ENCODE data around the gene JAZF1.
"Not testable (repeated sequence)": the region's sequence is repeated elsewhere in the genome, so short reads cannot be mapped to it uniquely, and the experiment has no call there.

Gene JAZF1

DNA sequence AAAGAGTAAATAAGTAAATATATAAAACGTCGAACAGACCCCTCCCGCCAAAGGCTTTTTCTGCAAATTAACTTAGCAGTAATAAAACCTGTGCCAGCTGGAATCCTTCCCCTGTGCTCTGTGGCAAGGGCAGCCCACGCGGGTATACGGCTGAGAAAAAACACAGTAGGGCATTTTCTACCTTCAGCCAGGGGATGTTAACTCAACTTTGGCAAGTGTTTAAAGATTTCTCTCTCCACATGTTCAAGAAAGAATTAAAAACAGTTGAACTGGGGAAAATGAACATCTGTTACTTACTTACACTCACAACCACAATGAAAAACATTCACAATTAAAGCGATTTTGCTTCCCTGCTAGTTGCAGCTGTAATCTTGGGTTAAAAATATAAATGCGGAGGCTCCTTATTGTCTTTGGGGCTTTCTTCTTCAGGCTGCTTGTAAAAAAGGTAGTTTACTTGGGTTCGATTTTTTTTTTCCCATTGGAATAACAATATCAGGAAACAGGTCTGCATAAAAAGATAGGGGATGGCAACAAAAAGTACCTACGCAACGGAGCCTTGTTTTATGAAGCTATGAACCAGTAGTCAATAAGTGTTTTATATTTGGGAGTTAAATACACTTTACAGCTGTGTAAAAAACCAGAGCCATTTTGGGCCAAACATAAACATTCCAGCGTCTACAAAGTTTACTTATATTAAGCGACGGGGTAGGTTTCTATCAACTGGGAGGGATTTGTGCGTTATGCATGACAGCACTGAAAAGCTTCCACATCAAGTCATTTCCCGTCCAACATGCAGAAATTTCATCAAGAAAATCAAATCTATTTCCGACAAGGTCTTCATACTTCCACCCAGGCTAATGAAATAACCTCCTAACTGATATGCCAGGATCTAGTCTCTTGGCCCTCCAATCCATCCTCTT is 308.0 kb downstream of the JAZF1 start:
- ATAC-seq = no peak
- no peak for DNase-seq

DNA sequence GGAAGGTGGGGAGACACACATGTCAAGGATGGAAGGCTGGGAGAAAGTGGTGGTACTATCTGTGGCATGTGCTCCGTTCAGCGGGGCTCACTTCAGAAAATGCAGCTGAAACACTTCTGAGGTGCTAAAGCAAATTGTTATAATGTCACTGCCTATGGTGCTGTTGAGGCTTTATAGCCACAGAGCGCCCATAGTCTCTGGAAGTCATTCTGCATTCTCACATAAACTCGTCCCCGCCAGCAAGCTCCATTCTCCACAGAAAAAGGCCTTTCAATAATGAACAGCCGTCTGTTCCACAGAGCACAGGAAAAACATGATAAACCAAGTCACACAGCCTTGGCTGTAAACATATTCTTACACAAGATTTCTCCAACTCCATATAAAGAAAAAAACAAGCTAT is 308.7 kb downstream of the JAZF1 start:
- no peak for DNase-seq
- no peak for ATAC-seq

GRCh38 chr7:27871086-27871485 is 309.5 kb downstream of the JAZF1 start:
- DNase-seq (no peak), ATAC-seq (no peak)

GRCh38 chr7:27870595-27870994 is 310.0 kb downstream of the JAZF1 start:
- no peak for ATAC-seq
- no peak for DNase-seq

GRCh38 chr7:27869056-27869455 is 311.5 kb downstream of the JAZF1 start:
- ATAC-seq = no peak
- DNase-seq = no peak

DNA sequence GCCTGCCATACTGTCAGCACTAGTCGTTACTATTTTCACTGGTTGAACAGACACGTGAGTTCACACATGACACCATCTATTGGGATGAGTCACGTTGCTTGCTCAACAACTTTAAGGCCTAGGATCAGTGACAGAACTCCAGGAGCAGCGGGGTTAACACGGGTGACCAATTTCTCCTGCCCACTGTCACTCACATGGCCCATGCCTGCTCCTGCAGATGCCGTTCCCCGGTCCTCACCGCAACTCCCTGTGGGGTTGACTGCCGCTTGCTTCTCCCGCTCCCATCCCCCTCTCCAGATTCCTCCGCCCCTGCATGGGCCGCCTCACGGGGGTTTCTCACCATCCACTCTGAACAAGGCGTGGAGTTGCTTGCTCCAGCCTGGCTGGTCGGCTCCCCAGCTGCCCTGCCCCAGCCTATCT is 312.5 kb downstream of the JAZF1 start:
- no peak for DNase-seq

GRCh38 chr7:27866828-27867672 is 313.5 kb downstream of the JAZF1 start:
- ATAC-seq (no peak), DNase-seq (no peak)

More for the DNA sequence above, 312.5 kb downstream of the JAZF1 start:
- ATAC-seq = no peak

DNA sequence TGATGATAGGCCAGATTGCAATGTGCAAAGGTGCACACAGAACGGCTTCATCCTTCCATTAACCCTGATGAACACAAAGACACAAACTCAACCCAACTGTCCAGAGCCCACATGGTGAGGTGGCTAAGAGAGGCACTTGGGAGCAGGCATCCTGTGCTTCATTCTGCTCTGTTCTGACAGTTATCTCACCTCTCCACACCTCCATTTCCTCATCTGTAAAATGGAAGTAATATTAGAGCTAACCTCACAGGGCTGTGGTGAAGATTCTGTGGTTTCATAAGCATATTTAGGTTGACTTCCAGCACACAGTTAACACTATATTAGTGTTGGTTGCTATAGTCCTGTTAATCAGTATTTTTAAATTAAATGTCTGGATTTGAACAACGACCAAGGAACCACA is 314.3 kb downstream of the JAZF1 start:
- no peak for DNase-seq
- no peak for ATAC-seq

DNA sequence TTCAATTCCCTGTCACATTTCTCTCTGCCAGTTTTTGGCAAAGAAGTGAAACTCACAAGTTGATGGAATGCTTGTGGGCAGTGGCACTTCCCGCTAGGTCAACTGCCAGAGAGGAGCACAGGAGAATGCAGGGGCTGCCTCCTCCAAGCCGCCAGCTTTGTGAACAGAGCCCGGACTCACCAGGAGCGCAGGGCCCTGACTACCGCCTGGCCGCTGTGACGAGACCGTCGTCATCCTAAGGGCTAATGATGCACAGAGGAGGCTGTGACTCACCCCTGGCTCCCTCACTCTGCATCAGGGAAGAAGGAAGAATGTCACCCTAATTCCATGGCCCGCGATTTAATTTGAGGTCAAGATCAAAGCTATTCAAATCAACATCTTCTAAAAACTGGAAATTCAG is 316.7 kb downstream of the JAZF1 start:
- ATAC-seq (no peak), DNase-seq (no peak)

GRCh38 chr7:27861747-27862146 is 318.8 kb downstream of the JAZF1 start:
- DNase-seq = no peak
- ATAC-seq = no peak

DNA sequence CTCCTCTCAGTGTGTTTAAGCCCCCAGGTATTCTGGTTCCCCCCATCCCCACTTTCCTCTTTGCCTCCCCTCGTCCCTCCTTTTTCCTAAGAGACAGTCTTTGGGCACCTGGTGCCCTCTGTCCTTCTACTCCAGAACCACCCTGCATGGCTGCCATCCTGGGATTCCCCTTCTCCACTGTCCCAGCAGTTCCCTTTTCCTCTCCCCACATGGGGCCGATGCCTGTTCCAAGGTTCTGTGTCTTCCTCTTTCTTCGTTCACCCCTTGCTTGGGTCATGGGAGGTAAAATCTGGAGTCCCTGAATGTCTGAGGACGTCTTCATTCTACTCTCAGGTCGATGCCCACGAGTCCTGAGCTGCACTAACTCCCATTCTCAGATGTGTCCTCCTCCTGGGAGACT is 319.8 kb downstream of the JAZF1 start:
- ATAC-seq (no peak), DNase-seq (no peak)

DNA sequence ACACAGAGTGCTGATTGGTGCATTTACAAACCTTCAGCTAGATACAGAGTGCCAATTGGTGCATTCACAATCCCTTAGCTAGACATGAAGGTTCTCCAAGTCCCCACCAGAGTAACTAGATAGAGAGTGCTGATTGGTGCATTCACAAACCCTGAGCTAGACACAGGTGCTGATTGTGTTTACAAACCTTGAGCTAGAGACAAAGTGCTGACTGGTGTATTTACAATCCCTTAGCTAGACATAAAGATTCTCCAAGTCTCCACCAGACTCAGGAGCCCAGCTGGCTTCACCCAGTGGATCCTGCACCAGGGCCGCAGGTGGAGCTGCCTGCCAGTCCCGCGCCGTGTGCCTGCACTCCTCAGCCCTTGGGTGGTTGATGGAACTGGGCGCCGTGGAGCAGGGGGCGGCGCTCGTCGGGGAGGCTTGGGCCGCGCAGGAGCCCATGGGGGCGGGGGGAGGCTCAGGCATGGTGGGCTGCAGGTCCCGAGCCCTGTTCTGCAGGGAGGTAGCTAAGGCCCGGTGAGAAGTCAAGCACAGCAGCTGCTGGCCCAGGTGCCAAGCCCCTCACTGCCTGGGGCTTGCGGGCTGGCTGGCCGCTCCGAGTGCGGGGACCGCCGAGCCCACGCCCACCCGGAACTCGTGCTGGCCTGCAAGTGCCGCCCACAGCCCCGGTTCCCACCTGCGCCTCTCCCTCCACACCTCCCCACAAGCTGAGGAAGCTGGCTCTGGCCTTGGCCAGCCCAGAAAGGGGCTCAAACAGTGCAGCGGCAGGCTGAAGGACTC is 323.7 kb downstream of the JAZF1 start:
- not testable (repeated sequence) for ATAC-seq, DNase-seq

GRCh38 chr7:27850531-27850930 is 330.1 kb downstream of the JAZF1 start:
- no peak for ATAC-seq
- no peak for DNase-seq

DNA sequence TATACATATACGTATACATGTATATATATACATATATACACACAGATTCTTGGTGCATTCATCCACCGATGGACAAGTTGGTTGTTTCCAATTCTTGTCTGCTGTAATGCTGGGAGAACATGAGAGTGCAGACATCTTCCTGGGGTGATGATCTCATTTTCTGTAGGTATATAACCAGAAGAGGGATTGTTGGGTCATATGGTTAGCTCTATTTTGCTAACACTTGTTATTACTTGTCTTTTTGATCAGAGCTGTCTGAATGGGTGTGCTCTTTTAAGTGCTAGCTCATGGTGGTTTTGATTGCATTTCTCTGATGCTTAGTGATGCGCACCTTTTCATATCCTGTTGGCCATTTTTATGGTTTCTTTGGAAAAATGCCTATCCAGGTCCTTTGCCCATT is 334.2 kb downstream of the JAZF1 start:
- DNase-seq (no peak), ATAC-seq (no peak)

DNA sequence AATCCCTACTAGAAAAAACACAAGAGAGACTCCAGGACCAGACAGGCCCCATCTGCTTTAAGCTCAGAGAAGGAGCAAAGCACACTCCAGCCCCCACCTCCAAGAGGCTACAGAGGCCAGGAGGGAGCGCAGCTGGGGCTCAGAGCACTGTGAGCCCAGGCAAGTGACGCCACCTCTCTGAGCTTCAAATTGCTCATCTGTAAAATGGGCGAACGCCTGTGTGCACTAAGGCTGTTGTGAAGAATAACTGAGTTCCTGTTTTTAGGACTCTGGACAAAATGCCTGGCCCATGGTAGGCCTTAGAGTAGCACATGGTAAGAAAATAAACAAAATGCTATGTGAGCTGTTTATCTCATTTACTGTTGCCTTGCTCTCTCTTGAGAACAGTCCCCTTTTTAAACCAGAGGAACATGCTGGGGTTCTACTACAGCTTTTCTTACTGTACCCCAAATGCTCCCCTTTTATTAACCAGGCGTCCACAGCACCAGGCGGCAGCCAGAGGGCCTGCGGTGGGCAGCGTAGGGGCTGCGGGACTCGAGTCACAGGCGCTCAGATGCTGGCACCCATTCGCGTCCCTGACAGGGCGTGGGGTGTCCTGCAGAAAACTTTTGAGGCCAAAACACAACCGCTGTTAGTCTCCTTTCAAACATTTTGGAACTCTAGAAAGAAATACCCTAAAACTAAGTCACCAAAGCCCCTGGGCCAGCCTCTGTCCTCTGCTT is 336.9 kb downstream of the JAZF1 start:
- no peak for ATAC-seq

DNA sequence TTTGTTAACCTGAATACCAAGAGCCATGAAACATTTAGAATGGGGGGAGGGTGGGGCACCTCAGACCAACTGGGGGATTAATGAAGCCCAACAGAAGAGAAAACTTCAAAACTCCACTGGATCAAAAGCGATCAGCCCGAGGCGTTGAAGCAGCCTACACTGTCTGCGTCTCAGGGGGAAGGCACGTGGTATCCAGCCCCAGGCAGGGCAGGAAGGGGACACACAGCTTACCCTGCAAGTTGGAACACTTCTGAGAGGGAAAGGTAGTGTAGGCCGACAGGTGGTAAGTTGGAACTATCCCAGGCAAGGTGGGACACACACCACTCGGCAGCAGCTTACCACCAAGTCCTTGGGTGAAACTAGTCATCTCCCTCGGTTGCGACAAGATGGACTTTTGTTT is 337.7 kb downstream of the JAZF1 start:
- DNase-seq (no peak), ATAC-seq (no peak)

More for the DNA sequence above, 336.9 kb downstream of the JAZF1 start:
- no peak for DNase-seq

DNA sequence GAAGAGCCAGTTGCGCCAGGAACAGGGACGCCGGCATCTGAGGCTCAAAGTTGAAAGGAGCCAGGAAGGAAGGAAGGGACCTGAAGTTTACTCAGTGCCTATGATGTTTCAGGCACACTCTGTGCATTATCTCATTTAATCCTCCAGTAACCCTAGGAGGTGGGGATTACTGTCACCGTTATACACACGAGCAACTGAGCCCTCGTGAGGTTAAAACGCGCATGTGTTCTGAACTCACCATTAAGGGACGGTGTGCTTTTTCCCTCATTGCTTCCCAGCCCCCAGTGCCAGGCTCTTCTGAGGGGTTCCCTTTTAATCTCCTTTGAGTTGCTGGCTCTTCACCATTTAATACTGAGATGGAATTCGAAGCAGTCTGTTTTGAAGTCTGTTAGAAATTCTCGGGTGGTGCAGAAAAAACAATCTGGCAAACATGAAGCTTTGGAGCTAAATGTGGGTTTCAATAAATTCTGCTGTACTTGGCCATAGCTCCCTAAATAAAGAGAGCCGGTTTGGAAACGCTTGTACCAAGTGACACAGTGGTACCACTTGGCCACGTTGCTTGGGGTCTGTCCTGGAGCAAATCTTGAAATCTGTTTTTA is 338.4 kb downstream of the JAZF1 start:
- ATAC-seq (no peak), DNase-seq (no peak)

DNA sequence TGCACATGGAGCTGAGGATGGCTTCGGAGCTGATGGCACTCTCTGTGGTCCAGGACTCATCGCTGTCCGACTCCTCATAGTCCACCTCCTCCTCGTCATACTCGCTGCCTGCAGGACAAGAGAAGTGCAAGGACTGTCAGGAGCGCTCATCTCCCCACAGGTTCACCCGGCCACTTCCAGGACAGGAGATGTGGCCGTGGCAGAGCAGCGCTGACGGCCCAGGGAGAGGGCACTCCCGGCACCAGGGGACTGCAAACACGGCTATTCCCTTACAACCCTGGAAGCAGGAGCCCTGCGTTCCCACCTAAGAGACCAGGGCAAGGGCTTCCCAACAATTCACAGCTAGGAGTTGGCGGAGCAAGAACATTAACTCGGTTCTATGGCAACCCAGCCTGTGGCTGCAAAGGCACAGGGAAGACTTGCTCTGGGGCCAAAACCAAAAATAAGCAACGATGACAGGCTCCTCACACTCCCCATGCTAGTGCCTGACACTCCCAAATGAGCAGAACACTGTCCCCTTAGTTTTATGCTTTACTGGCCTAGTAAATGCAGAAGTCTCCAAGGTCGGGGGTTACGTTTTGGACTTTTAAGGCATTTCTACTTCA is 339.7 kb downstream of the JAZF1 start:
- ATAC-seq (no peak), DNase-seq (no peak)

DNA sequence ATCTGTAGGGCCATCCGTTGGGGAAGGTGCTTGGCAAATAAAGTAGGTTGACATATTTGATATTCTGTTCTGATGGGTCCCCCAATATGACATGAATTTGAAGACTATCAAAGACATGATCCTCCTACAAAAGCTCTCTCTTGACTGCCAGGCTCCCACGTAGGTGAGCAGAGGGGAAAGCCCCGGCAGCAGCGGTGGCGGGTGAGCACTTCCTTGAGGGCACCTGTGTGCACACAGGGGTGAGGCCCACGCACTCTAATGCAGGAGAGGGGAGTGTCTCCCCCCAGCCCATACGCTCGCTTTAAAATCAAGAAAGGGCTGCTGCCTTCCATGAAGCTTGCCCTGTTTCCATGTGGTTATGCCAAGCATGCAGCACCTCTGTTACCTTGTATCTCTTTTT is 340.3 kb downstream of the JAZF1 start:
- DNase-seq (peak; percentile 17), ATAC-seq (peak; percentile 63)

DNA sequence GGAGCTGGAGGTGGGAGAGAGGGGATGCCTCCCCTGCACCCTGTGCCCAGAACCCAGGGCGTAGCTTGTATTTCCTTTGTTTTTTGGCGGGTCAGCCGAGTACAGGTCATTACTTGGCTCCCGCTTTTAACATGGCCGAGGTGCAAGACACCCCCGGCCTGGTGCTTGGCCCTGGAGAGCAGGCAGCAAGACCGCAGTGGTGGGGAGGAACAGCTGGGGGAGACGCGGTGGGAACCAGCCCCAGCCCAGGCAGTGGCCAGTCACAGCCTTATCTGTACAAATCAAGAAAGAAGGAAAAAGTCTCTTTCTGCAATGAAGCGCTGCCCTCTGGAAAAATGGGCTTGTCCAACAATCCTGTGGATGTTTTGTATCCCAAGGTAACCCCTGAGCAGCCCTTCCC is 341.5 kb downstream of the JAZF1 start:
- ATAC-seq (no peak), DNase-seq (no peak)

DNA sequence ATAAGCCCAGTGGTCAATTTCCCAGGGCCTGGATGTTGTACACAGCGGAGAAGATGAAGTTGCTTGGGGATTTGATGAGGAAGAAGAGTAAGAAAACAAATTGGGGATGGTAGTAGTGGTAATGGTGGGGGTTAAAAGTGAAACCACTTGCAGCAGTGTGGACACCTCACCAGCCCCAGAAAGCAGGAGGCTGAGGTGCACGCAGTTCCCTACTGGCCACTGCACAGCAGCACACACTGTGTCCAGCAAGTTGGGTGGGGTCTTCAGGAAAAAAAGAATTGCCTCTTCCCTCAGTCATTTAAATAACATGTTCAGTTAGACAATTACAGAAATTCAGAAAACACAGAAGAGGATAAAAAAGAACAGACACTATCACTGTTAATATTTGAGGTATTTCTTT is 344.1 kb downstream of the JAZF1 start:
- ATAC-seq = no peak
- no peak for DNase-seq
